WI38 (cell line): Measurements from ENCODE around the gene SPIN4.
"Not testable (repeated sequence)": the region's sequence is repeated elsewhere in the genome, so short reads cannot be mapped to it uniquely, and the experiment has no call there.

Experiments used
- H3K4me3 ChIP-seq: 2 replicates; pipeline ENCODE4 v1.5.1; 2011; ENCODE audit warnings: low read depth, mild to moderate bottlenecking, control low read depth, low read length
- CTCF ChIP-seq: IDR thresholded peaks from 2 replicates; pipeline ENCODE4 v1.5.1; 2012; ENCODE audit warnings: low read depth, mild to moderate bottlenecking, control low read depth, low read length

Gene SPIN4

DNA sequence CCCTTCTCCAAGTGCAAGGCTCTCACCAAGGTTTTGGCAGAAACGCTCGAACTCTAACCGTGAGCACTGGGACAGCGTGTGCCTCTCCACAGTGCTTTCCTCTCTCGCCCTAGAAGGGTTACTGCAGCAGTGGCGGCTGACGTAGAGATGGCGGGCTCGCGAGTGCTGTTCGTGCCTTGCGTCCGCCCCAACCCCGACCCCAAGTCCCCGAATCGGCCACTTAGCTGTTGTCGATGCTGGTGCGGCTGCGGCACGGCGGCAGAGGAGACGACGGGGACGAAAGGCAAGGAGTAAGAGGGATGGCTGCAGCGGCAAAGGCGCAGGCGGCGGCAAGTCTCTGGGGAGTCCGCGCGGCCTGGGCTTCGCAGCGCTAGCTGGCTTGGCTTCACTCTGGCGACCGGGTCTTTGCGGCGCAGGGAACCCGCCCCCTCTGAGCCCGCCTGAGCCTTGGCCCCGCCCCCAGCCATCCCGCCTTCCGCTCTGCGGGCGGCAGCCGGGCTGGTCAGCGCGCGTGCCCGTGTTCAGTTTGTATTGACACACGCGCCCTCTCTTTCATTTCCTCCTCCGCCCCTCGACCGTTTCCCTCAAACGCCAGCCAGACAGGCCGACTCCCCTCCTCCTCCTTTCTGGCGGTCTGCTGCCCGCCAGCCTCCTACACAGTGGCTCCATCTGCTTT is at the start of gene SPIN4:
SPIN4 (minus strand) TSS at position 392 of the 676 bp plus-strand sequence. CDS start 513 bp downstream, outside the sequence.
- TF ChIP-seq CTCF = no peak
- peak within 1 kb of the TSS; percentile 69 for H3K4me3 ChIP-seq

DNA sequence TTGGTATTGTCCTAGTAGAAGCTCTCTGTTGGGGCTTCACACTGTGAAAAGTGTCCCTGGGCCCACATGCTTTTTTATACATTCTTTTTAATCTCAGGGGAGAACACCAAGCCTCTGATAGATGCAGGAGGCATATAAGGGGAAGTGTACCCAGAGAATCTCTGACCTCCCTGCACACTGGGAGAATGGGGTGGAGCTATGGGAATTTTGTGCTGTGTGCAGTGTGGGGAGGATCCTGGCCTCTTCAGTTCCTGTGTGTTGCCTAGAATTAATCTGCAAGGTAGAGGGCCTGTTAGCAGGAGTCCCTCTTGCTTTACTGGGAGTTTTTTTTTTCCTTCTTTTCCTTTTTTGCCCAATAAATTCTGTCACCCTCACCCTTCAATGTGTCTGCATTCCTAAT is 49.2 kb upstream of the SPIN4 start:
- TF ChIP-seq CTCF = no peak

GRCh38 chrX:63394872-63395271 is 43.7 kb upstream of the SPIN4 start:
- no peak overlapping the region for H3K4me3 ChIP-seq
- TF ChIP-seq CTCF = no peak

More for the DNA sequence above, 49.2 kb upstream of the SPIN4 start:
- no peak overlapping the region for H3K4me3 ChIP-seq

- H3K4me3 ChIP-seq = not testable (repeated sequence)
These were observed 42.0 kb upstream of the SPIN4 start for GRCh38 chrX:63393094-63393493.

- no peak for TF ChIP-seq CTCF
- H3K4me3 ChIP-seq = no peak overlapping the region
These were observed 36.3 kb upstream of the SPIN4 start for GRCh38 chrX:63387411-63387810.

GRCh38 chrX:63384263-63384662 is 33.1 kb upstream of the SPIN4 start:
- not testable (repeated sequence) for H3K4me3 ChIP-seq

- H3K4me3 ChIP-seq = not testable (repeated sequence)
These were observed 21.9 kb upstream of the SPIN4 start for GRCh38 chrX:63373012-63373411.

- not testable (repeated sequence) for H3K4me3 ChIP-seq
These were observed 16.6 kb upstream of the SPIN4 start for GRCh38 chrX:63367699-63368098.

- no peak overlapping the region for H3K4me3 ChIP-seq
- no peak for TF ChIP-seq CTCF
These were observed 12.7 kb upstream of the SPIN4 start for GRCh38 chrX:63363788-63364187.
